Airway epithelial cell (primary cell): ENCODE data around the gene INTS3. TPM values are rescaled to one million over a fixed set of nuclear protein-coding genes. Genes with fewer than 3 reads are reported as not detected.

ENCODE experiments used
- total RNA-seq: library from RNA; depleted of rRNA; stranded (reverse); fragments of >200 nt; gene quantifications from 2 replicates; pipeline ENCODE4 v1.2.3, GENCODE V29; 2015

The INTS3 gene, protein sequence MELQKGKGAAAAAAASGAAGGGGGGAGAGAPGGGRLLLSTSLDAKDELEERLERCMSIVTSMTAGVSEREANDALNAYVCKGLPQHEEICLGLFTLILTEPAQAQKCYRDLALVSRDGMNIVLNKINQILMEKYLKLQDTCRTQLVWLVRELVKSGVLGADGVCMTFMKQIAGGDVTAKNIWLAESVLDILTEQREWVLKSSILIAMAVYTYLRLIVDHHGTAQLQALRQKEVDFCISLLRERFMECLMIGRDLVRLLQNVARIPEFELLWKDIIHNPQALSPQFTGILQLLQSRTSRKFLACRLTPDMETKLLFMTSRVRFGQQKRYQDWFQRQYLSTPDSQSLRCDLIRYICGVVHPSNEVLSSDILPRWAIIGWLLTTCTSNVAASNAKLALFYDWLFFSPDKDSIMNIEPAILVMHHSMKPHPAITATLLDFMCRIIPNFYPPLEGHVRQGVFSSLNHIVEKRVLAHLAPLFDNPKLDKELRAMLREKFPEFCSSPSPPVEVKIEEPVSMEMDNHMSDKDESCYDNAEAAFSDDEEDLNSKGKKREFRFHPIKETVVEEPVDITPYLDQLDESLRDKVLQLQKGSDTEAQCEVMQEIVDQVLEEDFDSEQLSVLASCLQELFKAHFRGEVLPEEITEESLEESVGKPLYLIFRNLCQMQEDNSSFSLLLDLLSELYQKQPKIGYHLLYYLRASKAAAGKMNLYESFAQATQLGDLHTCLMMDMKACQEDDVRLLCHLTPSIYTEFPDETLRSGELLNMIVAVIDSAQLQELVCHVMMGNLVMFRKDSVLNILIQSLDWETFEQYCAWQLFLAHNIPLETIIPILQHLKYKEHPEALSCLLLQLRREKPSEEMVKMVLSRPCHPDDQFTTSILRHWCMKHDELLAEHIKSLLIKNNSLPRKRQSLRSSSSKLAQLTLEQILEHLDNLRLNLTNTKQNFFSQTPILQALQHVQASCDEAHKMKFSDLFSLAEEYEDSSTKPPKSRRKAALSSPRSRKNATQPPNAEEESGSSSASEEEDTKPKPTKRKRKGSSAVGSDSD
- total RNA-seq, result 22.5 and 25.0 TPM in 2 replicates

GRCh38 chr1:153727463-153728304 is at the start of gene INTS3:
Gene INTS3 (plus strand): TSS chr1:153728050. CDS start chr1:153728635, 585 bp downstream.

GRCh38 chr1:153678519-153679336 is 49.1 kb upstream of the INTS3 start, which contains the start of gene NPR1:
Gene NPR1 (plus strand): TSS chr1:153678688. CDS start chr1:153679109, 421 bp downstream.

DNA sequence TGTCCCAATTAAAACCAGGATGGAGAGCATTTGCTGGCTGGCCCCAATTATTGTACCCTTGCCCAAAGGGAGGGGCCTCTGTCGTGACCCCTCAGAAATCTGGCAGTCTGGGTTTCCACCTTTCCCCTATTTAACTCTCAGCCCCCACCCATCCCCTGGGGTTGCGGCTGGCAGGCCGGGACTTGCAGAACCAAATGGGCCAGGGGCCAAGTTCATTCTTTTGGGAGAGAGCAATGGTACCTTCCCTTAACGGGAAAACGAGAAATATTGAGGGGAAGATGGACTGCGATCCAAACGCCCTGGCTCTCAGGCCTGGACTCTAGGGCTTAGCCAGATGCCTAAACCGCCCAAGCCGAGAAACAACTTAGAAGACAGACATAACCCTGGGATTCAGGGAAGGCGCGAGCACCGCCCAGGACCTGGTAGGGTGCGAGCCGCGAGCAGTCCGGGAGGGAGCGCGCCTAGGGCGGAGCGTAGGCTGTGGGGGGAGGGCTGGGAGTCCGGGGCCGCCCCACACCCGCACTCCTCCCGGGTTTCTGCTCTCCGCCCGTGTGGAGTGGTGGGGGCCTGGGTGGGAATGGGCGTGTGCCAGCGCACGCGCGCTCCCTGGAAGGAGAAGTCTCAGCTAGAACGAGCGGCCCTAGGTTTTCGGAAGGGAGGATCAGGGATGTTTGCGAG is 47.1 kb downstream of the INTS3 start, which contains the start of gene SLC27A3:
SLC27A3 (plus strand) TSS at position 628 of the 678 bp plus-strand sequence. CDS start 91 bp downstream, outside the sequence.

Other genes with a start within 250 kb of the INTS3 start
- gene S100A6, start 192.1 kb upstream of the INTS3 start, total RNA-seq, result 2,657 and 2,815 TPM in 2 replicates
- gene S100A5, start 187.1 kb upstream of the INTS3 start, total RNA-seq, result 0.49 TPM in 1 of 2 replicates, not detected in the other
- 45.3 and 57.0 TPM in 2 replicates for gene S100A4, start 182.2 kb upstream of the INTS3 start, total RNA-seq
- gene S100A3, start 178.8 kb upstream of the INTS3 start, total RNA-seq, result 4.6 and 9.0 TPM in 2 replicates
- 5,324 and 7,203 TPM in 2 replicates for gene S100A2, start 162.2 kb upstream of the INTS3 start, total RNA-seq
- 1,881 and 1,940 TPM in 2 replicates for gene S100A16, start 114.9 kb upstream of the INTS3 start, total RNA-seq
- gene S100A14, start 111.7 kb upstream of the INTS3 start, total RNA-seq, result 1,909 and 2,185 TPM in 2 replicates
- 124 and 160 TPM in 2 replicates for gene S100A13, start 100.5 kb upstream of the INTS3 start, total RNA-seq
- gene S100A1, start 99.6 kb upstream of the INTS3 start, total RNA-seq, result not detected in 2 replicates
- gene CHTOP, start 94.0 kb upstream of the INTS3 start, total RNA-seq, result 43.7 and 46.6 TPM in 2 replicates
- 56.8 and 62.6 TPM in 2 replicates for gene SNAPIN, start 69.3 kb upstream of the INTS3 start, total RNA-seq
- 208 and 209 TPM in 2 replicates for gene ILF2, start 57.1 kb upstream of the INTS3 start, total RNA-seq
- not detected in 2 replicates for gene NPR1, start 49.4 kb upstream of the INTS3 start, total RNA-seq
- 11.3 and 19.6 TPM in 2 replicates for gene SLC27A3, start 47.4 kb downstream of the INTS3 start, total RNA-seq
- gene GATAD2B, start 194.9 kb downstream of the INTS3 start, total RNA-seq, result 4.2 and 8.8 TPM in 2 replicates
- gene DENND4B, start 218.7 kb downstream of the INTS3 start, total RNA-seq, result 16.4 and 17.9 TPM in 2 replicates
- 11.1 and 15.9 TPM in 2 replicates for gene CRTC2, start 230.6 kb downstream of the INTS3 start, total RNA-seq
- 92.6 and 96.6 TPM in 2 replicates for gene SLC39A1, start 235.5 kb downstream of the INTS3 start, total RNA-seq
- gene CREB3L4, start 239.9 kb downstream of the INTS3 start, total RNA-seq, result 9.4 and 12.8 TPM in 2 replicates
- gene JTB, start 249.6 kb downstream of the INTS3 start, total RNA-seq, result 191 and 223 TPM in 2 replicates